GM12801 (cell line): Measurements from ENCODE around the gene RPS3.

Experiments used
- CTCF ChIP-seq: IDR thresholded peaks from one replicate; pipeline ENCODE4 v1.5.1; 2011; ENCODE audit warnings: control low read depth; ENCODE audit not compliant: insufficient read length; ENCODE audit errors: extremely low read depth

RPS3 gene

DNA sequence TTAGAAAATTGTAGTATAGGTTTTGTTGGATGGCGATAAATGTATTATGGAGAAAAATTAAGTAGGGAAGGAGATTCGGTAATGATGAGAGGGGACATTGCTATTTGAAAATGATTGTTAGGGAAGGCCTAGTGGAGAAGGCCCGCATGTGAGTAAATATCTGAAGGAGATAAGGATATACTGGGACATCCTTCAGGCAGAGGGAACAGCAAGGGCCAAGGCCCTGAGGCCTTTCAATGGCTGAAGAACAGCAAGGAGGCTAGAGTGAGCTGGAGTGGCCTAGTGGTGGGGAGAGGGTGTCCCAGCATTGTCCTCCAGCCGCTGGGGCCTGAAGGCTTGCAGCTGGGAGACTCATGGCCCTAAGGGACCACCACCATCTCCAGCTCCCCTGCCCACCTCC is 24.7 kb upstream of the RPS3 start:
- TF ChIP-seq CTCF, result no peak

DNA sequence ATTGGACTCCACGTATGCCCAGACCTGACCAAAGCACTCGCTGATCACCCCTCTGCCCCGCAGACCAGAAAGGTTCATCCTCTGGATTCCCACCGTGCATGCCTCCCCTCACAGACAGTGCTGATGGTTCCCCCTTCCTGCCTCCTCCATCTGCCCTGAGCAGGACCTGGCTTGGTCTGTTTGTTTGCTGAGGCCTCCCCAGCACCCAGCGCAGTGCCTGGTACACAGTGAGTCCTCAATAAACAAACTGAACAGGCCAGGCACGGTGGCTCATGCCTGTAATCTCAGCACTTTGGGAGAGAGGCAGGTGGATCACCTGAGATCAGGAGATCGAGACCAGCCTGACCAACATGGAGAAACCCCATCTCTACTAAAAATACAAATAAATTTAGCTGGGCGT is 23.7 kb upstream of the RPS3 start:
- no peak for TF ChIP-seq CTCF

DNA sequence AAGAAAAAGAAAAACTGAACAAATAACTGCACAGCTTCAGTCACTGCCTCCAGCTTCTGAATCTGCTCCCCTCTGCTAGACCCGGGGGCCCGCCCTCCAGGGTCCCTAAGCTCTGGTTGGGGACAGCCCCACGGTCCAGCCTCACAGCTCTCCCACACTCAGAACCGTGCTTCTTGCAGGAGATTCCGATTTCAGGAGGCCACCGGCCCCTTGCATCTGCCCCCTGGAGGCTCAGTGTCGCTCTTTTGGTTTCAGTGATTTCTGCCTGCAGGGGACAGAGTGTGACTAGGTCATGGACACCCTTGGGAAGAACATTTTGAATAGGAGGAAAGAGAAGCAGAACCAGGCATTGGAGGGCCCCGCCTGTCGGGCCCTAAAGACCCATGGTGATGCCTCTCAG is 23.1 kb upstream of the RPS3 start:
- TF ChIP-seq CTCF, result no peak

GRCh38 chr11:75380245-75380644 is 19.1 kb upstream of the RPS3 start:
- no peak for TF ChIP-seq CTCF

- TF ChIP-seq CTCF, result no peak
Measured at GRCh38 chr11:75380716-75381420, 18.4 kb upstream of the RPS3 start.

GRCh38 chr11:75383246-75383645 is 16.1 kb upstream of the RPS3 start:
- TF ChIP-seq CTCF, result no peak

DNA sequence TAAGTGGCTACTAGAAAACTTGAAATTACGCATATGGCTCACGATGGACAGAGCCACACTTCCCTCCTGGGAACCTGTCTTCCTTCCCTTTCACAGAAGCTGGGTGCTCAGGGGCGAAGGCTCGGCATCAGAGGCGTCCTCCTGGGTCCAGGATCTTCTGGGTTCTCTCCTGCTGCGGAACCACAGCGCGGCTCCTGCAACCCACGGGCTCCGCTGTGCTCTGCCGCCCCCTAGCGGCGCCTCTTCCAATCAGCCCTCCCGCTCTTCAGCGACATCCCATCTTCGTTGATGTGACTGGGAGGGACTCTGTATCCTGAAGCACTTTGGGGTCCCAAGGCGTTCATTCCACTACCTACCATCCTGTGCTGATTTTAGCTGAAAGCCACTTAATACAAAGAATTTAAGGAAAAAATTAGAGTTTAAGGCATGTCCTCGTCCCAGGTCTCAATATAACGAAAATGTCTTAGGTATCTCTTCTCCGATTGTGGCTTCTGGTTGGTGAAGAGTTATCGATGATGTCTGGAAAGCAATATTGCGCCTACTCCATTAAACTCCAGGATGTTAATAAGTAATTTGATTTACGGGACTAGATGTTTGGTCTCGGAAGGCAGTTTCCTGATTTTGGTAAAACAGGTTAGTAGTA is 14.8 kb upstream of the RPS3 start:
- TF ChIP-seq CTCF, result no peak
